ENCODE results near the gene FLT3LG. TPM values are rescaled to one million over a fixed set of nuclear protein-coding genes. Genes with fewer than 3 reads are reported as not detected.

FLT3LG gene
- total and polyA plus RNA-seq, 9 of the 15 experiments (the other 6 are each of a cell fraction or from before 2014, with no cell fraction given) = 0.31 to 6.4 (median 1.1) TPM

GRCh38 chr19:49453013-49453756 lies 20.8 kb upstream of the FLT3LG start, which contains the start of gene ALDH16A1 (continued):
- TF ChIP-seq CTCF (IDR thresholded peaks at IDR 0.05 in 2 of 3, conservative IDR thresholded peaks at IDR 0.05 in 1 of 3; ENCODE audit: insufficient read depth in 2 of 3, low read depth in 1 of 3, low read length in 3 of 3) (0 out of 6 replicates have a peak, but pooled peaks of 1 of the 3 experiments have one; percentile 15), RAD51 (IDR thresholded peaks at IDR 0.05; ENCODE audit: borderline replicate concordance, low read depth) (peak; percentile 91), RB1 (IDR thresholded peaks at IDR 0.05; ENCODE audit: low read depth) (peak; percentile 56; the same call in 1 of the 2 replicates), ZNF77 (CRISPR knock-in tag; IDR thresholded peaks at IDR 0.05) (no peak), HDAC8 (tag; IDR thresholded peaks at IDR 0.05) (no peak), NR0B1 (IDR thresholded peaks at IDR 0.05; ENCODE audit: partially characterized antibody) (no peak), SMAD1 (IDR thresholded peaks at IDR 0.05; ENCODE audit: low read depth, low read length, partially characterized antibody) (peak; percentile 96), ZNF184 (CRISPR knock-in tag; IDR thresholded peaks at IDR 0.05) (no peak), EP300 (IDR thresholded peaks at IDR 0.05; ENCODE audit: low read length) (no peak), CLOCK (CRISPR knock-in tag; IDR thresholded peaks at IDR 0.05; ENCODE audit: borderline replicate concordance) (no peak), ZBTB40 (IDR thresholded peaks at IDR 0.05) (no peak), ZBTB40 (CRISPR knock-in tag; IDR thresholded peaks at IDR 0.05) (no peak)
